HEK293 (cell line): Measurements from ENCODE around the gene SMS.

Experiments
- CTCF ChIP-seq: fragments of 450-650 bp; formaldehyde crosslinking; IDR thresholded peaks from 2 replicates; pipeline ENCODE4 v1.5.1; 2016; ENCODE audit warnings: missing biosample characterization, missing genetic modification characterization
- HOXA7 ChIP-seq: sonication (generic); formaldehyde crosslinking; IDR thresholded peaks from 2 replicates; pipeline ENCODE4 v1.8.1; 2022; ENCODE audit warnings: missing genetic modification reagents, borderline replicate concordance
- KLF1 ChIP-seq: fragments of 450-650 bp; formaldehyde crosslinking; IDR thresholded peaks from 2 replicates; pipeline ENCODE4 v1.5.1; 2016; ENCODE audit warnings: missing biosample characterization, missing genetic modification characterization
- OSR2 ChIP-seq: fragments of 450-650 bp; formaldehyde crosslinking; IDR thresholded peaks from 2 replicates; pipeline ENCODE4 v1.5.1; 2016; ENCODE audit warnings: missing biosample characterization, missing genetic modification characterization
- SETDB1 ChIP-seq: IDR thresholded peaks from one replicate; pipeline ENCODE4 v1.6.1; 2017; ENCODE audit warnings: mild to moderate bottlenecking, low read length, moderate library complexity, mixed read lengths; ENCODE audit not compliant: insufficient read length
- ZNF24 ChIP-seq: fragments of 450-650 bp; formaldehyde crosslinking; IDR thresholded peaks from 2 replicates; pipeline ENCODE4 v1.5.1; 2016; ENCODE audit warnings: missing biosample characterization, missing genetic modification characterization
- ZNF610 ChIP-seq: fragments of 450-650 bp; formaldehyde crosslinking; IDR thresholded peaks from 2 replicates; pipeline ENCODE4 v1.5.1; 2016; ENCODE audit warnings: missing biosample characterization, missing genetic modification characterization, borderline replicate concordance
- ZNF701 ChIP-seq: fragments of 450-650 bp; formaldehyde crosslinking; IDR thresholded peaks from 2 replicates; pipeline ENCODE4 v1.5.1; 2016; ENCODE audit warnings: missing biosample characterization, missing genetic modification characterization
- ZNF776 ChIP-seq: fragments of 450-650 bp; formaldehyde crosslinking; IDR thresholded peaks from 2 replicates; pipeline ENCODE4 v1.5.0; 2017; ENCODE audit warnings: missing biosample characterization, missing genetic modification characterization, borderline replicate concordance
- ZSCAN16 ChIP-seq: fragments of 450-650 bp; formaldehyde crosslinking; IDR thresholded peaks from 2 replicates; pipeline ENCODE4 v1.5.1; 2016; ENCODE audit warnings: missing biosample characterization, missing genetic modification characterization

GRCh38 chrX:21948897-21949578, 8.5 kb downstream of the SMS start:
- no peak for TF ChIP-seq CTCF
- no peak for TF ChIP-seq OSR2
- no peak for TF ChIP-seq HOXA7 (CRISPR knock-in tag)
- no peak for TF ChIP-seq ZNF776
- no peak for TF ChIP-seq KLF1 (tag by site-specific recombination)
- TF ChIP-seq ZSCAN16 (tag by site-specific recombination): no peak
- no peak for TF ChIP-seq SETDB1
- no peak for TF ChIP-seq ZNF701 (tag by site-specific recombination)
- TF ChIP-seq ZNF610 (tag by site-specific recombination): no peak
- no peak for TF ChIP-seq ZNF24 (tag by site-specific recombination)
